GM20000 (cell line): Measurements from ENCODE around the gene CORO6.

Experiments used
- DNase-seq: peaks from one replicate; pipeline ENCODE4 v3.0.0; 2012; ENCODE audit warnings: low spot score
- CTCF ChIP-seq: IDR thresholded peaks from 2 replicates; pipeline ENCODE4 v1.5.1; 2012; ENCODE audit warnings: mild to moderate bottlenecking, control low read depth; ENCODE audit errors: extremely low read depth, missing control alignments

CORO6 gene

GRCh38 chr17:29574732-29575510 is 47.8 kb downstream of the CORO6 start:
- TF ChIP-seq CTCF: no peak
- no peak for DNase-seq

GRCh38 chr17:29573871-29574731 is 48.6 kb downstream of the CORO6 start:
- no peak for DNase-seq
- TF ChIP-seq CTCF: no peak

- no peak for DNase-seq
- no peak for TF ChIP-seq CTCF
Measured at GRCh38 chr17:29573558-29573869, 49.2 kb downstream of the CORO6 start.

- TF ChIP-seq CTCF: peak; percentile 87
- DNase-seq: peak; percentile 84
Measured at GRCh38 chr17:29572691-29573557, 49.8 kb downstream of the CORO6 start.

GRCh38 chr17:29571883-29572681 is 50.6 kb downstream of the CORO6 start:
- no peak for TF ChIP-seq CTCF
- no peak for DNase-seq

GRCh38 chr17:29571486-29571882 is 51.2 kb downstream of the CORO6 start:
- TF ChIP-seq CTCF: no peak
- DNase-seq: no peak
